Testis (tissue), 2 donors: ENCODE data around the gene AHCYL2.
"Not testable (repeated sequence)": the region's sequence is repeated elsewhere in the genome, so short reads cannot be mapped to it uniquely, and the experiment has no call there.

Experiments used
- POLR2A ChIP-seq: fragments of 450-650 bp; IDR thresholded peaks from one replicate; pipeline ENCODE4 v1.6.1; 2017; ENCODE audit warnings: antibody characterized with exemption, mild to moderate bottlenecking, moderate library complexity
- TF ChIP-seq, protein P1 (sequence below), 3 experiments: fragments of 450-650 bp in 2 of 3; fragments of 200-600 bp in 1 of 3; sonication (generic) in 1 of 3; IDR thresholded peaks; one replicate each; pipeline ENCODE4 v1.5.1; 2016 to 2019; ENCODE audit warnings: antibody characterized with exemption in 3 of 3, mild to moderate bottlenecking in 2 of 3, moderate library complexity in 1 of 3

DNA sequence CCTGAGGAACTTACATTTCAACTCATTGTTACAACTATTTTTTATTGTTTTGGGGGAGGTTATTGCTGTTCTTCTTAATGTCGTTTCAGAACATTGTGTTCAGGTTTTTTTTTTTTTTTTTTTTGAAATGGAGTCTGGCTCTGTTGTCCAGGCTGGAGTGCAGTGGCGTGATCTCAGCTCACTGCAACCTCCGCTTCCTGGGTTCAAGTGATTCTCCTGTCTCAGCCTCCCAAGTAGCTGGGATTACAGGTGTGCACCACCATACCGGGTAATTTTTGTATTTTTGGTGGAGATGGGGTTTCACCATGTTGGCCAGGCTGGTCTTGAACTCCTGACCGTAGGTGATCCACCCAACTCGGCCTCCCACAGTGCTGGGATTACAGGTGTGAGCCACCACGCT lies 144.6 kb downstream of the AHCYL2 start:
- TF ChIP-seq, protein P1, sequence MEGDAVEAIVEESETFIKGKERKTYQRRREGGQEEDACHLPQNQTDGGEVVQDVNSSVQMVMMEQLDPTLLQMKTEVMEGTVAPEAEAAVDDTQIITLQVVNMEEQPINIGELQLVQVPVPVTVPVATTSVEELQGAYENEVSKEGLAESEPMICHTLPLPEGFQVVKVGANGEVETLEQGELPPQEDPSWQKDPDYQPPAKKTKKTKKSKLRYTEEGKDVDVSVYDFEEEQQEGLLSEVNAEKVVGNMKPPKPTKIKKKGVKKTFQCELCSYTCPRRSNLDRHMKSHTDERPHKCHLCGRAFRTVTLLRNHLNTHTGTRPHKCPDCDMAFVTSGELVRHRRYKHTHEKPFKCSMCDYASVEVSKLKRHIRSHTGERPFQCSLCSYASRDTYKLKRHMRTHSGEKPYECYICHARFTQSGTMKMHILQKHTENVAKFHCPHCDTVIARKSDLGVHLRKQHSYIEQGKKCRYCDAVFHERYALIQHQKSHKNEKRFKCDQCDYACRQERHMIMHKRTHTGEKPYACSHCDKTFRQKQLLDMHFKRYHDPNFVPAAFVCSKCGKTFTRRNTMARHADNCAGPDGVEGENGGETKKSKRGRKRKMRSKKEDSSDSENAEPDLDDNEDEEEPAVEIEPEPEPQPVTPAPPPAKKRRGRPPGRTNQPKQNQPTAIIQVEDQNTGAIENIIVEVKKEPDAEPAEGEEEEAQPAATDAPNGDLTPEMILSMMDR (IDR thresholded peaks at IDR 0.05) = not testable (repeated sequence)
- not testable (repeated sequence) for TF ChIP-seq POLR2A
